GM19035 (cell line): ENCODE results near the gene SPATA2.
"Not testable (repeated sequence)": the region's sequence is repeated elsewhere in the genome, so short reads cannot be mapped to it uniquely, and the experiment has no call there.

ENCODE experiments used
- ATAC-seq: cut with Tn5 transposase; IDR thresholded peaks from one replicate; pipeline ENCODE4 v1.9.1; 2021; ENCODE audit not compliant: unreplicated experiment

The SPATA2 gene

DNA sequence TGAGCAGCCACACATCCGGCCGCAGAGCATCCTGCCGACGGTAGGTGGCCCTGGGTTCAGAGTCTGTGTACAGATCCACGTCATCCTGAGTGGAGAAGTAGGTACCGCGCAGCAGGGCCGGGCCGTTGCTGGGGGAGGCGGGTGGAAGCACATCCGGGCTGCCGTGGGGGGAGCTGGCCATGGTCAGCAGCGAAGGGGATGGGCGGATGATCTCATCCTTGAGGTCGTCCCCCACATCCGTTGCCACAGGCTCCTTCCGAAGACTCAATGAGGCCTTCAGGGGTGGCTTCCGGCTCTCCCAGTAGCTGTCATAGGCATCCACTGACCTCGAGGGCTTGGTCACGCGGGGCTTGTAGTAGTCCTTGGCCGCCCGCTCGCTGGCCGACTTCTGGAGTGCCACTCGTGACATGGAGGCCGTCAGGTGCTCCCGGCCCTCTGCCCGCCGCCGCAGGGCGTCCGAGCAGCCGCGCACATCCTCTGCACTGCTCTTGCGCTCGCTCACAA, 9.2 kb downstream of the SPATA2 start:
- ATAC-seq: no peak

- no peak for ATAC-seq
These were observed 9.8 kb downstream of the SPATA2 start for GRCh38 chr20:49905415-49906091.

- ATAC-seq: no peak
These were observed 10.7 kb downstream of the SPATA2 start for GRCh38 chr20:49904440-49905214.

GRCh38 chr20:49901588-49901987, 13.7 kb downstream of the SPATA2 start:
- ATAC-seq: no peak

DNA sequence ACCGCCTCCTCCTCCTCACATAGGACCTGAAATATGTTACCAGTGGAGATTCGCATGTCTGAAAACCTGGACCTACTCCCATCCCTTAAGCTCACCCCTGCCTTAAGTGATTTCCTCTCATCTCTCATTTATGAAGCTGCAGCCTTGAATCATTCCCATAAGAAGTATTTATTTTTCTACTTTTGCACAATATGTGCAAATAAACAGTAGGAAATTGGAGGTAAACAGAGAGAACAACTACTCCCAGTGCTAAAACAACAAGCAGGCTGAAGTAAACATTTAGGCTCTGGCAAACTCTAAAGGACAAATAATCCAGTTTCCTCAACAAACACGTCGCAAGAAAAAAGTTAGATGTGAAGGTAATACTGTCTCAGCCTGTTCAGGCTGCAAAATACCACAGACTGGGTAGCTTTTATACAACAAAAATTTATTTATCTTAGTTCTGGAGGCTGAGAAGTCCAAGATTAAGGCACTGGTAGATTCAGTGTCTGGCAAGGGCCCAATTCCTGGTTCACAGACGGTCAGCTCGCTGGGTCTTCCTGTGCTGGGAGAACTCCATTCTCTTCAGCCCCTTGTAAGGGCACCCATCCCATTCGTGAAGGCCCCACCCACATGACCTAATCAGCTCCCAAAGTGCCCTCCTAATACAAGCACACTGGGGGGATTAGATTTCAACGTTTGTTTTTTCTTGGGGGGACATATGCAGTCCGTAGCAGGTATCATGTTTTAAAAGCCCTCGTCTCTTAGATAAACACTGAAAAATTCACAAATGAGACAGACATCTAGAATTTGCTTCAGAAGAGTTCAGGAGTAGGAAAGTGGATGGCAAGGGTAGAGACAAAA, 15.6 kb downstream of the SPATA2 start:
- no peak for ATAC-seq

DNA sequence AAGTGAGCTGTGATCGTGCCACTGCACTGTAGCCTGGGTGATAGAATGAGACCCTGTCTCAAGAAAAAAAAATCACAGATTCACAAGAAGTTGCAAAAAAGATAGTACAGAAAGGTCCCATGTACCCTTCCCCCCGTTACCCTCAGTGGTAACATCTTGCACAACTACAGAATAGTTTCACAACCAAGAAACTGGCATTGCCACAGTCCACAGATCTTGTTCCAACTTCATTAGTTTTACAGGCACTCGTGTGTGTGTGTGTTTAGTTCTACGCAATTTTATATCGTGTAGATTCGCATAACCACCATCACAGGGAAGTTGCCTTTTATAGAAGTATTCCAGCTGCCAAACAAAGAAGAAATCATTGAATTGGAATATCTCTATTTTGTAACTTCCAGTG, 19.1 kb downstream of the SPATA2 start:
- no peak for ATAC-seq

- not testable (repeated sequence) for ATAC-seq
These were observed 19.7 kb downstream of the SPATA2 start for GRCh38 chr20:49895474-49896093.

DNA sequence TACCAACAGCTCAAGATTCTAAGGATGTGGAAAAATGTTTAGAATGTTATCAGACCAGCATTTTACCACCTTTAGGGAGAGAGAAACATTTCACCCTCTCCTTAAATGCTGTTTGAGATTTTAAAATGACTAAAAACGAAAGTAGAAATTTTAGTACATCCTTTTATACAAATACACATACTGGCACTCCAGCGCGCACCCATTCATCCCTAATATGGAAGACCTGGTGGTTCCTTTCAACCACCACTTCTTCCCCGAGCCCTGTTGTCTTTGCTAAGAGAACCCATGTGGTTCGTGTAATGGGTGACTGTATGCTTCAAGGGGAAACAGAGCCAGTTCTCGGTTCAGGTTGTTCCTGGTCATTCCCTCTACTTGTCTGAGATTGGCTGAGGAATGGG, 21.3 kb downstream of the SPATA2 start:
- ATAC-seq: no peak

GRCh38 chr20:49893242-49894072, 21.9 kb downstream of the SPATA2 start:
- ATAC-seq: no peak

GRCh38 chr20:49892817-49893216, 22.5 kb downstream of the SPATA2 start:
- no peak for ATAC-seq

GRCh38 chr20:49892260-49892659, 23.1 kb downstream of the SPATA2 start:
- ATAC-seq: no peak

DNA sequence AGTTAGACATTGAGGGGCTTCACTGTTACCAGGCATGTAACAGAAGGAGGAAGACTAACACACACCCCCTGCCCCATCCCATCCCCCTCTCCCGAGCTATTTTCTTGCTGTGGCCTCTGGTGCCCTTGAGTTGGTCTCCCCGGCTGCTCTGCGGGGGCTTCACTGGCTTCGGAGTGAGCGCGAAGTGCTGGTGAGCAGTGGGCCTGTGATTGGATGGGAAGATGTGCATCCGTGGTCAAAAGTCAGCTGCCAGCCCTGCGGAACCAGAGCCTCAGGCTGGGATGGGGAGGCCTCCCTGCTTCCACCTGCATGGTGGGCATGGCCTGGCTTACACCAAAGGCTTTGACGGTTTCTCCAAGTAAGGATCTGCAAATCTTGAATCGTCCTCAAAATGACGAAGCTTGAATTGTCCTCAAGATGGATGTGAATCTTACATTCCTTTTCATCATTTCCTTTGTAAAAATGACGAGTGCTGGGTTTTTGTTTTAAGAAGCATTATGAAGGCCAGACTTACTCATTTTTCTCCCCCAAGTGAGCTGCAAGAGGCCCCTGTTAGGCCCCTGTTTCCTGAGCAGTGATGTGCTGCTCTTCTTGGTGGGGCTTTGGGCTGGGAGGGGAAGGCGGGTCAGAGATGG, 23.7 kb downstream of the SPATA2 start:
- no peak for ATAC-seq

DNA sequence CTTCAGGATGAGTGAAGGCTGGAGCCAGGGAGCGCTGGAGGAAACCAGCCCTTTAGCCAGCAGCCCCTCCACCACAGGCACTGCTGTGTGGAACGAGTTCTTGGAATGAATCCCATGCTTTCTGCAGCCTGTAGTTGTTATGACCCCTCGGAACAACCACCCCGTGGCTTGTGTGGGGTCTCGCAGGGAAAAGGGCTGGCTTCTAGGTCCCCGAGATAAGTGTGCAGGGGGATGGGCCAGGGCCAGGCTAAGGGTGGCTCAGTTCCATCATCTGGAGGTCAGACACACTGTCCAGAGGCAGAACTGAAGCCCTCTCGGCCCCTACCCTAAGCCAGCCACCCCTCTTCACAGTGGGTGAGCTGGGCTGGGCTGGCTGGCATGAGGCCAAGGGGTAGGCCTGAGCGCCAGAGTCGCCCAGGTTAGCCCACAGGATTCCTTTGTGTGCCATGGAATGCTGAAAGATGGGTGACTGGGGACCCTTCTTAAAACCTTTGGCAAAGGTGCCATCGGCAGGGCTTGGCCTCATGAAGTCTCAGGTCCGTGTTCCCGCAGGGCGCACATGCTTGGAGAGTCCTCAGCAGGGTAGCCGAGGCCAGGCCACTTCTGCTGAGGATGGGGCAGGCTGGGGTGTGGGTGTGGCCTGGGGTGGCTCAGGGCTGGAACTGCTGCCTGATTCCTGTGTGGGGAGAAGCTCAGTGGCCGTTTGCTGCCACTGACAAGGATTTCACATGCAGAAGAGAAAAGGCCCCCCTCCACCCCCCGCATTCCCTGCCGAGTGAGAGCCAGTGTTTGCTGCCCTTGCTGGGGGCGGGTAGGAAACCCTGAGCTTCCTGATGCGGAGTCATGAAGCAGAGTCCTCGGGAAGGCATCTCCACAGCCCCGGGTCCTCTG, 24.6 kb downstream of the SPATA2 start:
- ATAC-seq: no peak

DNA sequence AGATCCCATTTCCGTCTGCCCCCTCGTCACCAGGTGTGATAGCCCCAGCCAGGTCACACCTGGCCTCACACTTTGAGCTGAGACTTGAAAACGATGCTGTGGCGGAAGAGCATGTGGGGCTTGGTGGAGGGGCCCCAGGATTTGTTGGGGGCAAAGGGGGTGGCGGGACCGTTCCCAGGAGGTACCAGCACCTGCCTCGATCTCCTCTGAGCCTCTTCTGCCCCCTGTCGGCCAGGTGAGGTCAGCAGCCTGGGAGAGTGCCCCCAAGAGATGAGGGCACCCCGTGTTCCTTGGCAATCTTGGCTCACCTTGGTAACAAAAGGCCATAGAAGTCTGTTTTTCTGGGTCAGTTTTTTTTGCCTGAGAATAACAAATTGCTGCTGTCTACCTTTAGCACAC, 25.4 kb downstream of the SPATA2 start:
- no peak for ATAC-seq

DNA sequence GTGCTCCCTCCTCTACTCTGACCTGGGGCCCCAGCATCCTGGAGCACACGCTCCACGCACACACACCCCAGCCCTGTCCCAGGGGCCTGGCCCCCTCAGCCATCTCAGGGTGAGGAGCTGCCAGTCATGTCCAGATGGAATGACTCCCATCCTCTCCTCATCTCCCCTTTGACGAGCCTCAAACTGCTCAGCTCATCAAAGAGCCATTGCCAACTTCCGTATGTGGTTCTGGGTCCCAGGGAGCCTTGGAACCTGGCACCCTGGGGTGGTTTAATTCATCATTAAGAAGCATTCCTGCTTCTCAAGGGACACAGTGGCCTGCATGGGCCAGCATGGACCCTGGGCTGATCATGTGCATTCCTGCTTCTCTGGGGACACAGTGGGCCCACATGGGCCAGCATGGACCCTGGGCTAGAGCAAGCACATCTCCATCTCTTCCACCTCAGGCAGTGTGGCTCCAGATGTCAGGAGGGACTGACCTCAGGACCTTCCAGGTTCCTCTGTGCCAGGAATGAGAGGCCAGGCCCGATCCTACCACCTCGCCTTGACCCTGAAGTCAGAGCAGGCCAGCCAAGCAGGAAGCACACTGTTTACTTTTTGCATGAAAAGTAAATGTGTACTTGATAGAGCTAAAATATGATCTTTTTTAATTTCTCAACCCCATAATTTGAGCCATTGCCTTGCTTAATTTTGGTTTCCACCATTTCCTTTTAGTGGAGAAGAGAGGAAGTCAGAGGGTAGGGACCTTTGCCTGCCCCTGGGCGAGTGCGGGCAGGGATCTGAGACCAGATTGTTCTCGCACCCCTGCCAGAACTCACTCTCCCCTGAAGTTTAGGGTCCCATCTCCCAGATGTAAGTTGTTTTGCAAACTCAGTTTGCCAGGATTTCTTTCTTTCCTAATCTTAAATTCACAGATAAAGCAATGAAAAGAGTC, 26.1 kb downstream of the SPATA2 start:
- ATAC-seq: no peak

GRCh38 chr20:49888212-49889000, 26.9 kb downstream of the SPATA2 start:
- ATAC-seq: no peak
